Measurements from ENCODE around the gene AMMECR1.

- TF ChIP-seq CBX5 (CRISPR knock-in tag; IDR thresholded peaks at IDR 0.05; ENCODE audit: borderline replicate concordance) (no peak), EP300 (IDR thresholded peaks at IDR 0.05; ENCODE audit: low read depth in 2 of 2, low read length in 2 of 2) (no peak), EP300 (CRISPR knock-in tag; IDR thresholded peaks at IDR 0.05; ENCODE audit: borderline replicate concordance) (no peak), CTCF (CRISPR knock-in tag; IDR thresholded peaks at IDR 0.05) (no peak), BRD4 (CRISPR knock-in tag; IDR thresholded peaks at IDR 0.05) (no peak), ZSCAN12 (CRISPR knock-in tag; IDR thresholded peaks at IDR 0.05) (no peak), KDM1A (CRISPR knock-in tag; IDR thresholded peaks at IDR 0.05) (no peak), HCFC1 (IDR thresholded peaks at IDR 0.05; ENCODE audit: low read depth, low read length) (no peak), EZH2 (conservative IDR thresholded peaks at IDR 0.05; ENCODE audit: low read depth, low read length) (no peak), MED1 (CRISPR knock-in tag; IDR thresholded peaks at IDR 0.05) (no peak), HOMEZ (CRISPR knock-in tag; IDR thresholded peaks at IDR 0.05; ENCODE audit: low read depth) (no peak), ZNF605 (CRISPR knock-in tag; IDR thresholded peaks at IDR 0.05) (no peak), MAX (IDR thresholded peaks at IDR 0.05) (no peak), NR2F1 (CRISPR knock-in tag; IDR thresholded peaks at IDR 0.05) (no peak)
These were observed 30.3 kb downstream of the AMMECR1 start for GRCh38 chrX:110287605-110288004.

All from HepG2 (cell line).